ENCODE results near the gene FIGN. TPM values are rescaled to one million over a fixed set of nuclear protein-coding genes. Genes with fewer than 3 reads are reported as not detected.

Gene FIGN, protein sequence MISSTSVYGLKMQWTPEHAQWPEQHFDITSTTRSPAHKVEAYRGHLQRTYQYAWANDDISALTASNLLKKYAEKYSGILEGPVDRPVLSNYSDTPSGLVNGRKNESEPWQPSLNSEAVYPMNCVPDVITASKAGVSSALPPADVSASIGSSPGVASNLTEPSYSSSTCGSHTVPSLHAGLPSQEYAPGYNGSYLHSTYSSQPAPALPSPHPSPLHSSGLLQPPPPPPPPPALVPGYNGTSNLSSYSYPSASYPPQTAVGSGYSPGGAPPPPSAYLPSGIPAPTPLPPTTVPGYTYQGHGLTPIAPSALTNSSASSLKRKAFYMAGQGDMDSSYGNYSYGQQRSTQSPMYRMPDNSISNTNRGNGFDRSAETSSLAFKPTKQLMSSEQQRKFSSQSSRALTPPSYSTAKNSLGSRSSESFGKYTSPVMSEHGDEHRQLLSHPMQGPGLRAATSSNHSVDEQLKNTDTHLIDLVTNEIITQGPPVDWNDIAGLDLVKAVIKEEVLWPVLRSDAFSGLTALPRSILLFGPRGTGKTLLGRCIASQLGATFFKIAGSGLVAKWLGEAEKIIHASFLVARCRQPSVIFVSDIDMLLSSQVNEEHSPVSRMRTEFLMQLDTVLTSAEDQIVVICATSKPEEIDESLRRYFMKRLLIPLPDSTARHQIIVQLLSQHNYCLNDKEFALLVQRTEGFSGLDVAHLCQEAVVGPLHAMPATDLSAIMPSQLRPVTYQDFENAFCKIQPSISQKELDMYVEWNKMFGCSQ
- 2.0 TPM for polyA plus RNA-seq (ENCODE audit: insufficient read length)

DNA sequence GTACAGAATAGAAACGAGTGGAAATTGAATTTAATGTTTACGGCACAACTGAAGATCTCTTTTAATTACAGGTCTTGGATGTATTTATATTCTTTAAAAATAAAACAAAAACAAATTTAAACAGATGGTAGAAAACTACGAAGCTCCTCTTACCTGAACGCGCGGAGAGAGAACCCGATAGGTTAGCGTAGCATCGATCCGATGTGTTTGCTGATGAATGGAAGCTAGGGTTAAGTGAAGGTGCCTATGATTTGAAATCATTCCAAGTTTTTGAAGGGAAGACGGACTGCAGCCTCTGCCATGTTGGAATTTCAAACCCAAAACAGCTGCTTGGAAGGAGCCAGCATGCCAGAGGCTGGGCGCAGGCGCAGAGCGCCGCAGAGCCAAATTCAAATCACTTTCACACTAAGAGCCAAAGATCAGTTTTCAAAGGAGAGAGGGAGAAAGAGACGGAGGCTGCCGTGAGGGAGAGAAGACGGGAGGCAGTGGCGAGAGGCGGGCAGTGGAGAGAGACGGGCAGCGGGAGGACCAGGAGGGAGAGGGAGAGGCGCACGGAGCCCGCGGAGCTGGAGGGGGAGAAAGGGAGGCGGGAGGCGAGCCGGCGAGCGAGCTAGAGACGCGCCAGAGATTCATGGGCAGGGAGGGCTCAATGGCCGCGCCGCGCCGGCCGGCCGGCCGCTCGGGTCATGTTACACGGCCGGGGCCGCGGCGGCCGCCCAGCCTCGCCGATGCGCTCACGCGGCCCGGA, at the start of gene FIGN:
FIGN (minus strand) TSS at position 324 of the 748 bp plus-strand sequence. CDS start 1,081 bp downstream, outside the sequence.
- peak; percentile 28 for DNase-seq (ENCODE audit: low read depth)

DNA sequence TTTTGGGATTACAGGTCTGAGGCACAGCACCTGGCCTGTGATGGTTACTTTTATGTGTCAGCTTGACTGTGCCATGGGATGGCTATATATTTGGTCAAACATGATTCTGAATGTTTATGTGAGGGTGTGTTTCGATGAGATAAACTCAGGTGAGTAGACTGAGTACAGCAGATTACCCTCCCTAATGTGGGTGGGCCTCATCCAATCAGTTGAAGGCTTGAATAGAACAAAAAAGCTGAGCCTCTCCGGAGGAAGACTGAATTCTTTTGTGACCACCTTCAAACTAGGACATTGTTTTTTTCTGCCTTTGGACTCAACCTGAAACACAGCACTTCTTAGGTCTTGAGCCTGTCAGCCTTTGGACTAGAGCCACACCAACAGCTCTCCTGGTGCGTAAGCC, 49.4 kb upstream of the FIGN start:
- no peak for DNase-seq (ENCODE audit: low read depth)

DNA sequence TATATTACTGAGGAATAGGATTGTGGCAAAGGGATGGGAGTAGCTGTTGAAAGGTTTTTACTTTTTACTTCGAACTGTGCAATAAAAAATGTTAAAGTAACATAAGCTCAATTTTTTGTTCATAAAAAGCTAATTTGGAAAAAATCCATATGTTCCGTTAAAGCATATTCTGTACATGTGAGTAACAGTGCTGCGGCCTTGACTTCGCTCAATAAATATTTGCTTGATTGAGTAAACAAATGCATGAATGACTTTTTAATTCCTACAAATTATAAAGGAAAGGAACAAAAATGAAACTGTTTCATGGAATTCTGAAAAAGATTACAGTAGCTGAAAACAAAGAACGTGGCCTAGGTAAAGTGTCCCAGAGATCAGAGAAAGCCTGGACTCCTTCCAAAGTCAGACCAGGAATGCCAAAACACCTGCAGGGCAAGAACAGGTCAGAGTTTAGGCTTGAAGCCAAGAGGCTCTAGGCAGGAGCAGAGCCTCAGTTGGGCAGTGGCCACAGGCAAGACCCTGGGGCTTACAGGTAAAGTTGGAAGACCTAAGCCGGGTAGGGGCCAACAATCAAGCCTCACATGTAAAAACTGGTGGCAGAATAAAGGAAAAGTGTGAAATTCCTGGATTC, 44.3 kb upstream of the FIGN start:
- no peak for DNase-seq (ENCODE audit: low read depth)

DNA sequence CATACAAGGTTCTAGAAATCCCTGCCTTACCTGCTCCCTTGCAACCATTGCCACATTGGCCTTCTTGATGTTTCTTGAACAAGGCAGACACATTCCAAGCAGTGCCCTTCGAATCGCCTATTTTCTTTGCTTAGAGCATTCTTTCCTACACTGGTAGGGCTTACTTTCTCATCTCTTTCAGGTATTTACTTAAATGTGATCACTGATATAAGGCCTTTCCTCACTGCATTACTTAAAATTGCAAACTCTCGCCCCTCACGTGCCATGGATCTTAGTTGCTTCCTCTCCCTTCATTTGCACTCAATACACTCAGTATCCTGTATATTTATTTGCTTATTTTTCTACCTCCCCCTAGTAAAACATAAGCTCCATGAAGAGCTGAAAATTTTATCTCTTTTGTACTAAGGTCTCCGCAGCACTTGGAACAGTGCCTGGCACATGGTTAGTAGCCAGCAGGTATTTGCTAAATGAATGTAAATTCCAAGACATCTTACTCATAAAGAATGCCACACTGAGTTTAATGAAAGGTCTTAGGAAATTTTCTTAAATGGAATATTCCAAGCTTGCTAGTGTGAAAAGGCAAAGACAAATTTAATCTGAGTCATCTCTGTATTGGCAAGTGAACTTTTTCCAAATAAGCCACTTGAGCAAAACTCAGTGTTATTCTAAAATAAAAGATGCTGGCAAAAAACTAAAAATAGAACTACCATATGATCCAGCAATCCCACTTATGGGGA, 42.4 kb upstream of the FIGN start:
- no peak for DNase-seq (ENCODE audit: low read depth)

DNA sequence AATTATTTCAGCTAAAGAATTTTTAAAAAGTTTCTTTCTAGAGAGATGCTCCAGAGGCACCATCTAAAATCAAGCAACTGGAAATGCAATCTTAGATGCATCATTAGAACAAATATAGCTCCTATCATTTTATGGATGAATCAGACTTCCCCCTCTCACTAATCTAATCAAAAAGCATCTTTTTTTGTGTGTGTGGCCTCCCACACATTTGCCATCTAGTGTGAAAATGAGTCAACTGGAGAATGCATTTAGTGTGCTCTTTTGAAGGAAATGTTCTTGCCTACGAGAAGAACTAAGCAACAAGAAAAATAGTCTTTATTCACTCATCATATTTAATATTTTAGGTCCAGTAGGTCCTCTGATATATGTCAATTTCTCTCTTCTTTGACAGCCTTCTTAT, 39.5 kb upstream of the FIGN start:
- DNase-seq (ENCODE audit: low read depth): no peak

DNA sequence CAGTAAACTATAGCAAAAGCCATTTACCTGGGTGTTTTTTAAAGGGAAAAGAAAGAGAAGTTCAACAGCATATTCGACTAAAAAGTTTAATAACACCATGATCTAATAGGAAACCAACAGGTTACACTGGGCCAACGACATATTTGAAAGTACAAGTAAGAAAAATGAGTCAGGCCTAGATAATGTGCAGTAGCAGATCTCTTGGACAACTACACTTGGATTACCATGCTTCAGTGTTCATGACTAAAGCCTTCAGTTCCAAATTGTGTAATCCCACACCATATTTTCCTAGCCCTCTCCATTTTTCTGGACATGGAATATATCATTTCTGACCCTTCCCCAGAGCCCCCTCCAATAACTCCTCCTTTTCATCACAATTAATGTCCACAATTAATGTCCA, 39.1 kb upstream of the FIGN start:
- no peak for DNase-seq (ENCODE audit: low read depth)

DNA sequence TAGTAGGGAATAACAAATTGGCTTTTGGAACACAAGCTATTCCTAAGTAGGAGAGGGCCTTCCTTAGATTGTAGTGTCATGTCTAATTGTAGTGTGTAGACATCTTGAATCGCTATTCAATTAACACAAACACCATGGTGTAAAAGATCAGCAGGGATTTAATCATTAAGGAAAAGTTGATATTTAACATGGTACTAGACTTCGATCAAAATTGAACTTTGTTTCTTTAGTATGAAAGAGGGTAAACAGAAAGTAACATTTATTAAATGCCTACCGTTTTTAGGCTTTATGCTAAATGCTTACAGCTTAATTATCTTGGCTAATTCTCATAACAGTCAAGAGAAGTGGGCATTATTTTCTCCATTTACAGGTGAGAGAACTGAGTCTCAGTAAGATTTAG, 37.5 kb upstream of the FIGN start:
- no peak for DNase-seq (ENCODE audit: low read depth)

DNA sequence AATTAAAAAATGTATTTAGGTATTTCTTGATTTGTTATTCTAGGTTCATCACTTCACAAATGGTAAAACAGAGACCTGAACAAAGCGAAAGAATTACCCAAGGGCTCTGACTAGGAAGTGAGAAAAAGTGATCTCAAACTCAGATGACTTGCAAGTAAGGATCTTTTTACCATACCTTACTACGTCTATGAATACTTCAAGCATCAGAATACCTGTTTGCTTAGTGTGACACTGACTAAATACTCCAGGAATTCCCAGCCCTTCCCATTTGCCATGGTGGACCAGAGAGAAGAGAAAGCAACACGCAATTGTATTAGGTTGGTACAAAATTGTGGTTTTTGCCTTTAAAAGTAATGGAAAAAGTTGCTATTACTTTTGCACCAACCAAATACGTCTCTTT, 35.8 kb upstream of the FIGN start:
- DNase-seq (ENCODE audit: low read depth): no peak

DNA sequence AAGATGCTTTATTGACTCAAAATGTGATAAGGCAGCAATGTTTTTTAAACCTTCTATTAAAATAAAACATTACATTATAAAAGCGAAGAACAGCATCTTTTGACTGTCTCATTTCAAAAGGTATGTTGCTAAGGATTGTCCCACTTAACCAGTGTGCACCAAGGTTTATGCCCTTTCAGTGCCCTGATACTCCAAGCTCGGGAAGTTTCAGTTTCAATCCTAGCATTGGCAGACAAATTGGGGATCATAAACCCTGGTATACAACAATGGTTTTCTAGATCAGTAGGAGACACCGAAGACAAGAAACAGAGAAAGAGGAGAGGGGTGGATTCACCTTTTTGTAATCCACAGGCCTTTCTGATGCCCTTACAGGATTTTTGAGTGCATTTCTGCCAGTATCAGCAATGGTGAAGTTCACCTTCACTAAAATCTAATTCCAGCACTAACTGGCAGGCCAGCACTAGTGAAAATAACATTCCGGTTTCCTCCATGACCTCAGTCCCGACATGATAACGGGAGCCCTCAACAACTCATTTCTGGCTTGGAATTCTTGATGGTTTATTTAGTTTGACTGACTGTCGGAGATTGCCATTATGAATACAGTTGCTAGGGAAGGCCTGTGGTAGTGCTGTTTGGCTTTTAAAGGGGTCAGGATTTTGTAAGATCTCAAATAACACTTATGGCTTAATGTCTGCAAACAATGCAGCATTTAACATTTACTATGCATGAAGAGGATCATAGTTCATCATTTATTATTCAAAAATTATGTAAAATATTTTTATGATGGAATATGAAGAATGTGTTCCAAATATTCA, 33.3 kb upstream of the FIGN start:
- DNase-seq (ENCODE audit: low read depth): no peak

DNA sequence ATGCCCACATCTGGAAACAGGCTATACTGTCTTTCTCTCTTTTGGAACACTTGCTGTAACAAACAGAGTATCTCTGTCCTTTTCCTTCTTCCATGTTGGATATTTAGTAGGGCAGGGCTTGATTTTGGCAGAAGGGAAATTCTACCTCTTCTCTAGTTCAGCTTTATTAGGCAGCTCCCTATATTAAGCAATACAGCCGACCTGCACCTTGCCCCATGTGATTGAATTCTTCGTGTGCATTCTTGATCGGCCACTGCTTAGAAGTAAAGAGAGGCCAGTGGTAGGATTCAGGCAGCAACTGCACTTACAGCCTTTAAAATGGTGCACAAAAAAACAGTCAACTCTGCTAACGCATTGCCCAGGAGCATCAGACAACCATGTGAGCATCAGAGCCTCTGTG, 31.3 kb upstream of the FIGN start:
- no peak for DNase-seq (ENCODE audit: low read depth)

DNA sequence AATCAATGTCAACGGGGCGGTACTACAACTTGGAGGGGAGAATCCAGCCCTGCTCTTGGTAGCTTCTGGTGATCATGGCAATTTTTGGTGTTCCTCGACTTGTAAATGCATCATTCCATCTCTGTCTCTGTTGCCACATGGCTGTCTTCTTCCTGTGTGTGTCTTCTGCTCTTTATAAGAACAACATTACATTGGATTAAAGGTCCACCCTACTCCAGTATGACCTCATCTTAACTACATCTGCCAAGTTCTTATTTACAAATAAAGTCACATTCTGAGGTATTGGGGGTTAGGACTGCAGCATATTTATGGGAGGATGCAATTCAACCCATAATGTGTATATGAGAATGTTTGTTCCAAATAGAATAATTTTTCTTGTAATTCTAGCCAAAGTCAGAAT, 28.8 kb upstream of the FIGN start:
- no peak for DNase-seq (ENCODE audit: low read depth)

DNA sequence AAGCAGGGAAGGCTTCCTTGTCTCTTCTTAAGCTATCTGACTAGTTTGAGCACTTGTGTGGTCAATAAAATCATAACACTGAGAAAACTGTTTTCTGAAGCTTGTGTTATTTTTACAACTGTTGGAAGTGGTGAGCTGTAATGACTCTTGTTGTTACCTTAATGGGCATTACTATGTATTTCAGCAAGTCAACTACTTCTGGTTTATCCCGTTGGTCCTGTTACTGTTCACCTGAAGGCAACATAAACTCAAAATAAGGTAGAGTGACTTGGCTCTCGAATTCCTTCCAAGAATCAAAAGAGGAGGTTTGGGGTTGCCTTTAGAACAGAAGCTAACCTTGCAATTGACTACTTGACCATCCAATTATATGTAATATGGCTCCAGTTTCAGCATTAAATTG, 23.2 kb upstream of the FIGN start:
- DNase-seq (ENCODE audit: low read depth): no peak

DNA sequence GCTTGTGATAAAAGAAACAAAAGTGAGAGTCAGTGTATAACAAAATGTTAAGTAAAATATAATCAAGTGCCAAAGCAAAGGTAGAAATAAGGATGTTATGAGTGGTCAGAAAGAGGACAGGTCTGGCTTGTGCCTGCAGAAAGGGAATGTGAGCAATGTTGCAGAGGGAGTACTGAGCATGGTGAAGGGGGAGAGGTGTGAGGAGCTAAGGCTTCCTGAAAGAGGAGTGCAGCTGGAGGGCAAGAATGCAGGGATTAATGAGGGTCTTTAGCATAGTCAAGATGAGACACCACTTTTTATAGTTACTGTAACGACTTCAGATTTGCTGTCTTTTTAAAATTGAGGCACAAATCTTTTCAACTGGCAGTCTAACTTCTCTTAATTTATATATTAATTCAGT, 22.0 kb upstream of the FIGN start:
- DNase-seq (ENCODE audit: low read depth): no peak

DNA sequence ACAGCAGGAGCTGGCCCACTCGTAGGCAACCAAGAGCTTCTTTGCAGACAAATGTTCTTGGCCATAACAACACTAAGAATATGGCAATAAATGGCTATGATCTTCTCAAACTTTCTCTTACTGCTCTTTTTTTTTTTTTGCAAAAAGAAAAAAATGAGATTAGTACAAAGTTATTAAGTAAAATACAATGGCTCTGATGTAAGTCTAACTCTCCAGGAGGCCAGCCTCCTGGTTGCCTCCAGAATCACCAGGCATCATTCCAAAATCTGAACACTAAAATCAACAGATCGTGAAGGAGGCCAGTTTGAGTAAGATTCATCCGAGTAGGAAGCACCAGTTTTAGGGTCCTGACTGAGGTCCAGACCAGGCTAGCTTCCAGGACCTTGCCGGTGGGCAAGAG, 20.8 kb upstream of the FIGN start:
- DNase-seq (ENCODE audit: low read depth): no peak

DNA sequence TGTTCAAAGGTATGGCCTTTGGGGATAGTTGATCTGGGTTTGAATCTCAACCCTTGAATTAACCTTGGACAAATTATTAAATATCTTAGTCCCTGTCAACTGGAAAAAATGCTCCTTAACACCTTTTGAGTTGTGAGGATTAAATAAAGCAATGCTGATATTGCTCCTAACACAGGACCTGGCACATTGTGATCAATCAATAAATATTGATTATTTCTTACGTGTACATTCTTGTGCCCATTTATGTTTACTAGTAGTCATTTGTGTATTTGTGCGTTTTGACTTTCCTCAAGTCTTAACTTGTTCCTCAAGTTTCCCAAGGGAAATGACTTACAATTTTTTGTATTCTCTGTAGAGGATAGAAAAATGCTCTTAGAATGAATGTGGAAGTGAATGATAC, 19.6 kb upstream of the FIGN start:
- DNase-seq (ENCODE audit: low read depth): no peak

DNA sequence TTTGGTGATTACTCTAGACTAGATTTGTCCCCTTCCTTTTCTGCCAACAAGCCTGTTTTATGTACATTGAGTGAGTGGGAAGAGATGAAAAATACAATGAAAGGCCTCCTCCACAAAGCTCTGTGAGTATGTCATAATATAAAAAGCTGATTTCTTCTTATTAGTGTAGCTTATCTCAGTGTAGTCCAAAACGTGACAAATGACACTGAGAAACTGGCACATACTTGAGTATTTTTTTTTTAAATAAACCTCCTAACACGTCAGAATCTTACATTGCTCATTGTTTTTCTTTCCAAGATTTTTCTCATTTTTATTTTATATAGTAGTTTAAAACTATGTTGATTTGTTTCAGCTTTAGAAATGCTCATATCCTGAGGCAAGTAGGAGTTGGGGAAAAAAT, 17.9 kb upstream of the FIGN start:
- DNase-seq (ENCODE audit: low read depth): no peak

DNA sequence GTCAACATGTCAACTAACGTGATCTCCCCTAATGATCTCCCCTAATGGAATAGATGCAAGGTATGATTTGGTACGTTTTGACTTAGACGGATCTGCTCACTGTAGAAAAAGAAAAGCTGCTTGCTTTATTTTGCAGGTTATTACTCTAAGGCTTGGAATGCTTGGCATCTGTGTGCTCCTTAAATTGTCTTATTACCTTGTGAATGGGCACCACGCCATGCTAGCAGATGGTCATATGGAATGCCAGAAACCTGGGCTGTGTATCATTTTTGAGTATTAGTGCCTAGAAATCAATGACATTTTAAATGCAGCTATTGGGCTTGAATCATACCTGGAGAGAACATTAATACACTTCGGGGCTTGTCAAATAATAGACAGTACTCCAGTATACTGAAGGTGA, 16.5 kb upstream of the FIGN start:
- no peak for DNase-seq (ENCODE audit: low read depth)

DNA sequence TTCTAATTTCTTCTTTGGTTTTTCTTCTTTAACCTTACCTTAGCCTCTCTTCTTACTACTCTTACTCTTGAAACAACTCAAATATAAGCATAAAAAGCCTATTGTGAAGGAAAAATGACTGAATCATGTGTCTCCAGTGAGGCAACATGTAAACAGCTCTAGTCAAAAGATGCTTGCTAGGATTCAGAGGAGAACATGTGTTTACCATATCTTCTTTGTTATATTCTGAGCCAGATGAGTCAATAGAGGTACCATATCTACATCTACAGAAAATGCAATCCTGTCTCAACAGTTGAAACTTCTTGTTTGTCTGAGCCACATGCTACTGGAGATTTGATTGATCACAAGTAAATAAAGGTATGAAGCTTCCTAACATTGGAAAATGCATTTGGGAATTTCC, 15.9 kb upstream of the FIGN start:
- no peak for DNase-seq (ENCODE audit: low read depth)

DNA sequence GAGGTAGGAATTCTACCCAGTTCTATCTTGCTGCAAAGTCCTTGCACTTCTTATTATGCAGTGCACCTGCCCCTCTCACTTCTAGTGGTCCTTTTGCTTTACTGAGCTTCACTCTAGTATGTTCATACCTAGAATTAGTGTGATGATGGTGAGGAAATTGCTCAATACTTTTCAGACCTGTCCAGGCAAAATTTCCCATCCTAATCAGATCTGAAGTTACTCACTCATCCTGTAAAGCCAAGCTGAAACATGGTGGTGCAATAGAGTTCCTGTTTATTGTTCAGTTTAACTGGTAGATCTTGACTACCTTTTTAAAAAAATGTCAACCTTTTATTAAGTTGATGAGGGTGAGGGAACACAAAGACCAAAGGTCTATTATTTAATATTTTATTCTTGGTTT, 12.6 kb upstream of the FIGN start:
- DNase-seq (ENCODE audit: low read depth): no peak

DNA sequence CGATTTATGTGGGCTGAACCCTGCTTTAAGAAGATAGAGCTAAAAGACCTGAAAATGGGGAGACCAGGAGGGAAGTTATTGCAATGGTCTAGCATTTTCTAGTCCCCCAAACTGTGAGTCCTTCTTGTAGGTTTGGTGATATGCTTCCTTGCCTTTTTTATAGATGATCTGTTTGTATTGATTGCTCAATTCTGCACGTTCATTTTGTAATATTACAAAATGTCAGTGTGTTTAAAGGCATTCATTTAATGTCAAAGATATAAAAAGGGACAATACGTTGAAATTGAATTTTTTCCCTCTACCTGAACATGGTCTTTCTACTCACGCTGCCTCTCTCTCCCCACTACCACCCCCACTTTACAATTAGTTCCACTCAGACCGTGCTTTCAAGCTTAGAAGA, 5.6 kb upstream of the FIGN start:
- DNase-seq (ENCODE audit: low read depth): no peak

DNA sequence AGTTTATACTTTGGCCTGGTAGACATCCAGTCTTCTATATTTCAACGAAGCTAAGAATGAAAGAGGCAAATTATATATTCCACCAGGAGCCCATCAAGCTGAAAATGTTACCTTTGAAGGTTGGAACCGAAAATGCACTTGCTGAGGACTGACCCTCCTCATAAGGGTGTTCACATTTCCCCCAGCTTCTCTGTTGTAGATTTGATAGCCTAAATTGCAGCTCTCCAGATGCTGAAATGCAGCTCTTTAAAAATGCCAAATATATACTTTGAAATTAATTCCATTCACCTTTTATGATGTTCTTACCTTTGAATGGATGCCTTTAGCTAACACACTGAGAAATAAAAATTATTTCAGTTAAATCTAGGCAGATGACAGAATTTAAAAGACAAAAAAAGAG, 1.8 kb upstream of the FIGN start:
- no peak for DNase-seq (ENCODE audit: low read depth)
